ENCODE results near the gene TECRL.
A peak's percentile ranks its signal among the peaks of the same experiment; 100 is the strongest.

The TECRL gene

GRCh38 chr4:64409300-64409699 is at the start of gene TECRL:
Gene TECRL (minus strand): TSS chr4:64409450. CDS start chr4:64409351, 99 bp downstream.
- no peak within 1 kb of the TSS for H3K4me3 ChIP-seq
- no peak within 1 kb of the TSS for H3K27ac ChIP-seq

DNA sequence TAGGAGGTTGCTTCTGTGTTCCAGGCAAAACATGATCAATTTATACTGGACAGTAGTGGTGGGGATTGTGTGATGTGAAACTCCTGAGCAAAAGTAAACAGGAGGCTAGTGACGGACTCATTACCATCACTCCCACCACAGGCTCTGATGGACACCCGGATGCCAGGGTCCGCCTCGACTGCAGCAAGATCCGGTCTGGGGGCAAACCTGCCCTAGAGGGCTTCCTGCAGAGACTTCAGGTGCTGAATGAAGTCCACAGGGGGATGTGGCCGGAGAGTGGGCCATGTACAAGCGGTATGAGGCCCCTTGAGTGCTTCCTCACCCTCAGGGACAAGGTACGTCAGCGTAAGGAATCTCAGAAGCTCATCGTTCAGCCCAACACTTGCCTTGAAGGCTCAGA is 23.4 kb upstream of the TECRL start:
- no peak overlapping the region for H3K27ac ChIP-seq
- H3K4me3 ChIP-seq, result no peak overlapping the region

GRCh38 chr4:64430933-64431332 is 21.7 kb upstream of the TECRL start:
- Histone ChIP-seq H3K4me3 (no peak overlapping the region), H3K27ac (no peak overlapping the region)

DNA sequence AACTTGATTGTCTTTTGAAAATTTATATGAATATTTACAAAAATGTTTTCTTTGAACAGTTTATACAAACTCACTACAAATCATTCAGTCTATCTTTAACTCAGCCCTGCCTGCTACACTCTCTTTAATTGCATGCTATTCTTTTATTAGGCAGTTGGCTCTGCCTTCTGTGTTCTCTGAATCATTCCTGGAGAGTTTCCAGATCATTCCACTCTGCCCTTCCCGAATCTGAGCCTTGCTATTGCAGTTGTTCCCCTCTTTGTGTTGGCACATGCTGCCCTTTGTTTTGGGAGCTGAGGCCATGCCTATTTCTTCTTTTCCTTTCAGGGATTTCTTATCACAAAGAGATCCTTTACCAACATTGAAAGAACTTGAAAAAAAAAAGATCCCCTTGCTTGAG is 8.7 kb upstream of the TECRL start:
- no peak overlapping the region for H3K27ac ChIP-seq
- no peak overlapping the region for H3K4me3 ChIP-seq

DNA sequence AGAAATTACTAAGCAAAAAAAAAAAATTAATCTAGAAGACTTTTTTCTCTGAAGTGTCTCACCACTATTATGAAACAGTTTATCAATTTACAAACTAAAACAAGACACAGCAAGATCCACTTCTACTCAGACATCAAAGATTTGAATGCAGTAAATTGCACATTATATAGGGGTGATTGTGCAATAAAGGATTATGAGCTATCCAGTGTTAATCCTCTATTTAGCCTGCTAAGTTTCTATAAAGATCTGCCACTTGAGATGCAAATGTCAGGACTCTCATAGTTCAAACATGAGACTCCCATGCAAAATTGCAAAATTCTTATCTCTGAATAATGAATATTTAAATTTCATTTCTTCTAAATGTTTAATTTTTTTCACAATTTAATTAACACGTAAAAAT is 2.2 kb downstream of the TECRL start:
- Histone ChIP-seq H3K27ac (no peak overlapping the region), H3K4me3 (no peak overlapping the region)

DNA sequence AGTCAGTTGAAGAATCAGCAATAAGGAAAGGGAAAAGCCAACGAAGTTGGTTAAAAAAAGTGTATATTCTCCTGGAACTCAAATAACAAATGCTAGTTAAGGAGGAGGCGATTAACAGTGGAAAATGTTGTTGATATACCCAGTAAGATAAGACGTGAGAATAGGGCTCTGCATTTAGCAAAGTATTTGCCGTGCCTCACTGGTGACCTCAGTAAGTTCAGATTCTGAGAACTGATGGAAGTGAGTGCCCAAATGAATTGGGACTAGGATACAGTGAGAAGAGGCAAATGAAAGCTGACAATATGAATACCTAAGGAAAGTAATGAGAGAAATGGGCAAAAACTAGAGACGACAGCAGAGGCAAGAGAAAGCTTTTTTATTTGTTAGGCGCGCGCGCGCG is 3.5 kb downstream of the TECRL start:
- Histone ChIP-seq H3K4me3 (no peak overlapping the region), H3K27ac (no peak overlapping the region)

- Histone ChIP-seq H3K4me3 (no peak overlapping the region), H3K27ac (no peak overlapping the region)
Observed at GRCh38 chr4:64402684-64403083, 6.6 kb downstream of the TECRL start.

GRCh38 chr4:64399313-64400109 is 9.7 kb downstream of the TECRL start:
- Histone ChIP-seq H3K27ac (no peak overlapping the region), H3K4me3 (no peak overlapping the region)

- no peak overlapping the region for H3K4me3 ChIP-seq
- H3K27ac ChIP-seq, result no peak overlapping the region
Observed at GRCh38 chr4:64394469-64394868, 14.8 kb downstream of the TECRL start.

DNA sequence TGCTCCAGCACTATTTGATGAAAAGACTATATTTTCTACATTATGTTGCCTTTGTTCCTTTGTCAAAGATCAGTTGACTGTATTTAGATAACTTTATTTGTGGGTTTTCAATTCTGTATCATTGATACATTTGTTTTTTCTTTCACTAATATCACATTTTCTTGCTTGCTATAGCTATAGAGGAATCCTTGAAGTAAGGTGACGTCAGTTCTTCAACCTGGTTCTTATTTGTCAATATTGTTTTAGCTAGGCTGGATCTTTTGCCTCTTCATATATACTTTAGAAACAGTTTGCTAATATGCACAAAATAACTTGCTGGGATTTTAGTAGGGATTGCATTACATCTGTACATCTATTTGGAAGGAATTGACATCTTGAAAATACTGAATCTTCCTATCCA is 21.0 kb downstream of the TECRL start:
- H3K27ac ChIP-seq, result no peak overlapping the region

DNA sequence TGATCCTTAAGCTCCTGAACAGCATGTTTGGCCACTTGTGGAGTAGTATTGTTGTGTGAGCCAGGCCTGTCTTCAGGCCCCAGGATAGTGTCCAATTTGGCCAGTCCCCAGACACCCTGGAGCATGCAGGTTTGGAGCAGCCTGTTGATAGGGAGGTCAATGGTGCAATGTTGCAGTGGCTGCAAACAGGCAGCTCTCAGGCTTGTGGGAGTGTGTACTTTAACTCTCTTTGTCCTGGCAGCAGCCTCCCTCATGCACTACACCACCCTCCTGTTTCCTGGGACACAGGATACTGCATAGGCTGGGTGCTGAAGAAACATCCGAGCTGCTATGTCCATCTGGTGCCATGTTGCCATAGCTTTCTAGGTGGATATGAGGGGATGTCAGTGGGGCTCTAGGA is 24.0 kb downstream of the TECRL start:
- Histone ChIP-seq H3K27ac (no peak overlapping the region), H3K4me3 (no peak overlapping the region)

More for the DNA sequence above, 21.0 kb downstream of the TECRL start:
- H3K4me3 ChIP-seq, result no peak overlapping the region

DNA sequence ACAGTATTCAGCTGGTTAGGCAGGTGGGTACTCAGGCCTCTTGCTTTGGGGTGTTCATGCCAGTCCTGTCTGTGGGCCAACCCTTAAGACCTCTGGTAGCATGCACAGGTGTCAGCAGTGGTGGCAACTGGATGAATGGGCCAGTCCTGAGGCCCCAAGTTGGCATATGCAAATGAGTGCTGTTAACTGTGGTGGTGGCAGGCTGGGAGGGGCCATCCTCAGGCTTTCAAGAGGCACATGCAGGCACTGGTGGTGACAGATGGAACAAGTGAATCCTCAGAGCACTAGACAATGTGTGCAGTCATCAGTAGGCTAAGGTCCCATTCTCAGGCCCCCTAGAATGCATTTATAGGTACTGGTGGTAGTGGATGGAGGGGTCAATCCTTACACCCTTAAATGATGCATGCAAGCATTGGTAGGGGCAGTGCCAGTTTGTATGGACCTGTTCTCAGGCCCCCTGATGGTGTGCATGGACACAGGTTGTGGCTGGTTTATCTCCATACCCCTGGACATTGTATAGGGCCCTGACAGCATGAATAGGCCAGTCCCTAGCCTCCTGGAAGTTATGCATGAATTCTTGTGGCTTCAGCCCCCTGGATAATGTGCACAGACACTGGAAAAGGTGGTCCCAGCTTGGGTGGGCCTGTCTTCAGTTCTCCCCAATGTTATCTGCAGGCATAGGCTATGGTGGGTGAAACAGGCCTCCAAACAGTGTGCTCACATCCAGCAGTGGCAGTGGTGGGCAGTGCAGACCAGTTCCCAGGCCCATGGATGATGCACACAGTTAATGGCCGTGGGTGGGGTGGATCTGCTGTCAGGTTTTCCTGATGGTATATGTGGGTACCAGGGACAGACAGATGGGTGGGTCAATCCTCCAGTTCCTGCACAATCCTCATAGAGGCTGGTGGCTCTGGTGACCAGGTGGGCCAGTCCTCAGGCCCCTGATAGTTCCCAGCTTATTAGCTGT is 24.7 kb downstream of the TECRL start:
- H3K4me3 ChIP-seq, result no peak overlapping the region
- H3K27ac ChIP-seq, result no peak overlapping the region

DNA sequence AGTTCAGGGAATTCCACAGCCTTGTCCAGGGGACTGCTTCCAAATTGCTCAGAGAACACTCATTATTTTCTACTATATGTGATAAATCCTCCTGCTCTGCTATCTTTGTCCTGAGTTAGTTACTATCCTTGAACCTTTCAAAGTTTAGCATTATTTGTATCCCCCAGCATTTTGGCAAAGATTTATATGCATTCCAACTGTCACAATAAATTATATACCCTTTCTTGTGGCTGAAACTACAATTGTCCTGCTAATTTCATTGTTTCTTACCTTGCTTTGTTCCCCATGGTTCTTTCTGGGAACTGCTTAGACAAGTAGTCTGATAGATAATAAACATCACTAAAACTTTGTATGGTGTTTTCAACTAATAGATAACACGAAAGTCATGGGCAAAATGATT is 40.5 kb downstream of the TECRL start:
- Histone ChIP-seq H3K4me3 (no peak overlapping the region), H3K27ac (no peak overlapping the region)

GRCh38 chr4:64361399-64361740 is 47.9 kb downstream of the TECRL start:
- H3K4me3 ChIP-seq, result no peak overlapping the region
- no peak overlapping the region for H3K27ac ChIP-seq

DNA sequence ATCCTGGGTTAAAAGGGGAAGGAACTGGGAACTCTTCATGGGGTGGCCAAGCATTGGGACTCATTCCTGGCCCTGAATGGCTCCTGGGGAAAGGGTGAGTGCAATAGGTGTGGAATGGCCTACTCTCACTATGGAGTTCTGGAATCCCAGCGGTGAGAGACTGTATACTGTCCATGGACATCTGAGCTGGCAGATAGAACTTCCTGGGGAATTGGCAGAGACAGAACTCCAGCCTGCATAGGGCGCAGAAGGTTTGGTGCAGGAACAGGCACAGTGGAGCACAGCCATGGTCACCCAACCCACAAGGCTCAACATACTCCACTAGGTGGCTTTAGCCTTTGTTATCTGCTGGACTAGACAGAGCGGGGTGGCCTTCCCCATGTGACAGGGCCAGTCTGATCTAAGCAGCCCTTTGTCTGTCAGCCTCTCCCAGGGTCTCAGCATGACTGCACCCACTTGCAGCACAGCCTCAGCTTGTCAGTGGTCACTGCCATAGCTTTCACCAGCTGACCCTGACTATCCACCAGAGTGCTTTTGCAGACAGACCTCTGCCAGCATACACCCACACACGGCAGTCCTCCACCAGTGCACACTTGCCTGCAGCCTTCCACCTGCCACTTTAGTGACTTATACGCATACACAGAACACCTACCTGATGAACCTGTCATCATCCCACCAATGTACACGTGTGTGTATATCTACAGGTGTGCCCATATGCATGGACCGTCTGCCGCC is 48.4 kb downstream of the TECRL start:
- no peak overlapping the region for H3K4me3 ChIP-seq
- H3K27ac ChIP-seq, result no peak overlapping the region

DNA sequence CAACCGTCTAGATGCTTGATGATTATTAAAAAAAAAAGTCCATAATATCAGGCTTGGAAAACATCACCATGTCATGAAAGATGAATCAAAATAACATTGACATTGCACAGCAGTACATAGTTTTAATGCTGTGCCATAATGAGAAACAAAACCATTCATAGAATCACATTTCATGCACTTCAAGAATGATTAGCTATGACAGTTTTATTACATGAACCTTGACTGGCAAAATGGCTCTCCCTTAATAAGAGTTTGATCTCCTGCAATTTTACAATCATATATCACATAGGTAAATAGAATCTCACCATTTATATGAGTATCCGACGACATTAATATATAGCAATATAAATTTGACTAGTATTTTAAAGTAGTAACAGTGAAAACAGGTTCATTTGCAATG is 49.8 kb downstream of the TECRL start:
- Histone ChIP-seq H3K4me3 (no peak overlapping the region), H3K27ac (no peak overlapping the region)

DNA sequence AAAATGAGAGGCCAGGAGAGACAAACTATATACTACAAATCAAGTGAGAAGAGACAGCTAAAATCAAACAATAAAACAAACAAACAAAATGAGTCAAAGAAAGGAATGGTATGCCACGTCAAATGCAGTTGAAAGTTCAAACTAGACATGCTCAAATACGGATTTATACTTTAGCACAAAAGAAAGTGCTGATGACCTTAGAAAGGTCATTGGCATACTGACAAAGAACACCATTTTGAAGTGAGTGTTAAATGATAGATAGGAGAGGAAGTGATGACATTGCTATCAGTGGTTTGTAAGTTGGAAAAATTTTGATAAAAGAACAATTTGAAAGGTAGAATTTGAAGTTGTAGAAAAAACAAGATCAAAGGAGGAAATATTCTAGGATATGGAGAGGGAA is 55.3 kb downstream of the TECRL start:
- no peak overlapping the region for H3K4me3 ChIP-seq
- H3K27ac ChIP-seq, result no peak overlapping the region

DNA sequence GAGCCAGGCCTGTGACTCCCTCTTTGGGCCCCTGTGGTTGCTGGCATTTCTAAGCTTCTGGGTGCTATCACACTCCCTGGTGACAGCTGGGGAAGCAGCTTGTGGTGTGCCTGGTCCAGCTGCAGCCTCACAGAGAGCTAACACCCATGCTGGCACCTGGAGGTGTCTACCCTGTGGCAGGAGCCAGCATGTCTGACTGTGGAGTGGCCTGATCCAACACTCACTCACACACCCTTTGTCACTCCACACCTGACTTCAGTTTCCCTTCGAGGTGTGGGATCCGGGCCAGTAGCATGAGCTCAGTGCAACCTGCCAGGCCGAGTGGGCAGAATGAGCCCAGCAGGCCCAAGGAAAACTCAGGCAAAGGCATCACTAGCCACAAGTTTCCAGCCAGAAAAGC is 67.5 kb downstream of the TECRL start:
- H3K4me3 ChIP-seq, result no peak overlapping the region
- peak overlapping the region in 1 of 21 experiments; percentile 3 for H3K27ac ChIP-seq

DNA sequence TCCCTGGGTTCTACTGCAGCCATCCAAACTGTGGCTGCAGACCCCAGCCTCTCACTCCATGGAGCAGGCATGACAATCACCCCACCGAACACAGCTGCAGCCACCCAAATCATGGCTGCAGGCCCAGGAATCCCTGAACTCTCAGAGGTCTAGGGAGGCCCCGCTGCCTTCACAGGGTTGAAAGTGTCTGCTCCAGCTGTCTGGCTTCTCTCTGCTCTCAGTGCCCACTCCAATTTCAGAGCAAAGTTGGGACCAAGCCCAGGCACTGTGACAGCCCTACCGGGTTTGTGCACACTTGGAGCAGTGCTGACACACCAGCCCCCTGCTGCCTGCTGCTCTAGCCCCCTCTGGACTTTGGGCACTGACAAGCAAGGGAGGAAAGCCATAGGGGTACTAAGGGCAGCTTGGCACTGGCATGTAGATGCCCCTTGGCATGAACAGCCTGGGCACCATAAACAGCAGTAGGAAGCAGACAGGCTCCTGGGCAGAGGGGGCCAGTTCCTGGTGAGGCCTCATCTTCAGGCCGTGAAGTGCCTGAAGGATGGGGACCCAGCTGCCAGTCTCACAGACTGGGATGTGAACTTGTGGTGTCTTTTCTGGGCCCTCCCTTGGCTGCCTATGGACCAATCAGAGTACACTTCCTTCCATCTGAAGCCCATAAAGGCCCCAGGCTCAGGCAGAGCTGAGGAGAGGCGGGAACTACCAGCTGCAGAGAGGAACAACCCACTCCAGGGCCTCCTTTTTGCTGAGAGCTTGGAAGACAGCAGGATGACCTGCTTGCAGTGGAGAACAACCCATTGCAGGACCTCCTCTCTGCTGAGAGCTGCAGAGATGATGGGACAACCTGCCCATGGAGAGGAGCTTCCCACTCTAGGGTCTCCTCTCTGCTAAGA is 68.8 kb downstream of the TECRL start:
- no peak overlapping the region for H3K4me3 ChIP-seq
- no peak overlapping the region for H3K27ac ChIP-seq

All from skin epidermis (tissue), 12 donors.